Measurements from ENCODE around the gene ZNF497. TPM values are rescaled to one million over a fixed set of nuclear protein-coding genes. Genes with fewer than 3 reads are reported as not detected.
A peak's percentile ranks its signal among the peaks of the same experiment; 100 is the strongest.

Gene ZNF497
- total and polyA plus RNA-seq, 2 of the 8 experiments (the other 6 are each of a cell fraction or from before 2014, with no cell fraction given): 0.93 to 1.4 TPM

DNA sequence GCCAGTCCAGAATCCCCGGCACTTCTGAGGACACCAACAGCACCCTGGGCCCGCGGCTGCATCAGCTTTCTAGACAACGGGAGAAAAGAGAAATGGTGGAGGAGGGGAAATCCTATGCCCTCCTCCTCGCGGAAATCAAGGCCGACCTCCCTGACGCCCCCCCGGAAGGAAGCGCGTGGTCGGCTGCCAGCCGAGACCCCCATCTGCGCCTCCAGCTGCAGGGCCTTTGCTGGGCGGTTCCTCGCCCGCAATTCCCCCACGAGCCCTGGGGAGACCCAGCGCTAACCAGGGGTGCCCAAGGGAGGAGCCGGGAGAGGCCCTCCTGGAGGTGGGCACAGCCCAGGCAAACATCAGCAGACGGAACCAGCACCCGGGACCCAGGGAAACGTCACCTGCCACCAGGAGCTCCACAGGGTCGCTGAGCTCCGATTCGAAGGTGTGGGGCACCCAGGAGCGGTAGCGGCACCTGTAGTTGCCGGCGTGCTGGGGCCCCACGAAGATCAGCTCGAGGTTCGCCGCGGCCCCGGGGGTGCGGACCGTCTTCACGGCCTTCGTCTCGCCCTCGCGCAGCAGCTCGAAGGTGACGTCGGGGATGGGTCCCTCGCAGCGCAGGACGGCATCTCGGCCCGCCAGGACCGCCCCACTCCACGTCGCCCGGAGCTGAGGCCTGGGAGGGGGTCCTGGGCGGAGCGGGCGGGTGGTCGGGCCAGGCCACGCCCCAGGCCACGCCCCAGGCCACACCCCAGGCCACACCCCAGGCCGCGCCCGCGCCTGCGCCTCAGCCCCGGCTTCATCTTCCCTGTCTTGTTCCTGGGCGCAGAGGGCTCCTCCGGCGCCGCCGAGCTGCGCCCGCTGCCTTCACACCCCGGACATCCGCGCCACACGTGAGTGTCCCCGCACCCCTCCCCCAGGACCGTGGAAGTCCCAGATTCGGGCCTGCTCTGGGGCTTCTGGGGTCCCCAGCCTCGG, 15.3 kb downstream of the ZNF497 start:
- Histone ChIP-seq H2BK15ac (ENCODE audit: low read length) (no peak overlapping the region), H4K8ac (ENCODE audit: extremely low read depth, insufficient read depth, low read length) (peak overlapping the region; percentile 89; the same call in 1 of the 2 replicates), H4K20me1 (replicated peaks in 1 of 2; ENCODE audit: control insufficient read depth in 1 of 2, insufficient read depth in 2 of 2, low read length in 2 of 2) (no peaks in the 10 kb centered on the region), H4K5ac (ENCODE audit: insufficient read length, low read depth, low read length) (peak overlapping the region; percentile 13), H3K79me2 (ENCODE audit: control insufficient read depth in 1 of 2, insufficient read depth in 2 of 2, low read length in 2 of 2) (no peaks in the 10 kb centered on the region), H3K9ac (replicated peaks in 1 of 4; ENCODE audit: extremely low read depth in 1 of 4, low read depth in 3 of 4, low read length in 3 of 4) (peak overlapping the region in 3 of 4 experiments; percentile 29 to 61 (median 48); a peak in 3 of 7 replicates), H2BK12ac (ENCODE audit: low read depth, low read length) (no peak overlapping the region), H3K4me1 (replicated peaks in 1 of 4; ENCODE audit: control insufficient read depth in 3 of 4, insufficient read depth in 4 of 4, low read length in 3 of 4) (no peaks in the 10 kb centered on the region; a peak in 1 of 7 replicates), H3K4ac (replicated peaks; ENCODE audit: insufficient read length, low read depth, low read length) (peak overlapping the region; percentile 78), H3K23me2 (ENCODE audit: low read depth, low read length) (peaks cover 9% of the 10 kb centered on the region), H3K36me3 (ENCODE audit: control insufficient read depth in 2 of 4, insufficient read depth in 4 of 4, low read length in 3 of 4) (no peaks in the 10 kb centered on the region), H2AFZ (ENCODE audit: low read length) (peak overlapping the region; percentile 82), H3K18ac (ENCODE audit: extremely low read depth, low read length) (no peak overlapping the region; the same call in 1 of the 2 replicates), H3K14ac (ENCODE audit: insufficient read length) (no peak overlapping the region), H2AK5ac (ENCODE audit: low read depth, low read length) (no peak overlapping the region), H3K9me3 (ENCODE audit: insufficient read depth in 2 of 2, low read depth in 1 of 2, low read length in 1 of 2) (no peaks in the 10 kb centered on the region), H3K27ac (ENCODE audit: low read depth, low read length) (no peak overlapping the region), H4K91ac (replicated peaks; ENCODE audit: insufficient read length, low read length) (peak overlapping the region; percentile 54), H3K56ac (replicated peaks; ENCODE audit: insufficient read length, low read depth, low read length) (peak overlapping the region; percentile 82), H3K79me1 (ENCODE audit: low read depth, low read length) (no peaks in the 10 kb centered on the region), H3K4me3 (ENCODE audit: extremely low read depth in 1 of 4, insufficient read depth in 2 of 4, low read depth in 3 of 4, low read length in 4 of 4) (peak overlapping the region; percentile 78 to 88 (median 82)), H2BK20ac (ENCODE audit: low read length) (no peak overlapping the region), H2BK120ac (replicated peaks; ENCODE audit: low read depth, low read length) (no peak overlapping the region), H3K23ac (ENCODE audit: insufficient read length) (no peak overlapping the region), H2BK5ac (ENCODE audit: low read depth, low read length) (no peak overlapping the region), H3K27me3 (replicated peaks in 1 of 4; ENCODE audit: control insufficient read depth in 3 of 4, extremely low read depth in 1 of 4, insufficient read depth in 3 of 4, low read length in 3 of 4) (0 out of 7 replicates have a peak, but pooled peaks cover 0 to 3% (median 0%) of the 10 kb centered on the region in 4 experiments), H3K4me2 (ENCODE audit: insufficient read depth in 1 of 2, low read depth in 2 of 2, low read length in 2 of 2) (peak overlapping the region; percentile 78 to 99)
- 3% methylated on average over 53 of the region's 82 CpGs; no CpG with 5 or more reads in 1 of the 2 experiments for WGBS, 2 experiments (ENCODE audit: extremely low coverage in 1 of 2, insufficient coverage in 1 of 2, insufficient read length in 1 of 2, insufficient replicate concordance in 2 of 2, low coverage in 1 of 2, low lambda C conversion rate in 2 of 2, missing lambda C conversion rate in 1 of 2)
- POLR2A ChIA-PET (ENCODE audit: partially characterized antibody): interaction anchor here (0.8 to 11.4 kb wide), 19 partner anchors 9 to 196 kb away, joined by 3 to 102 read pairs (median 4); partner anchors contain the start of genes TRIM28, ZNF274, ZNF324B and ZNF497
- peak in 1 of 2 experiments; percentile 81 for DNase-seq (ENCODE audit: low read depth in 1 of 2, low spot score in 2 of 2)
- CTCF ChIA-PET (ENCODE audit: partially characterized antibody): interaction anchor here (0.9 to 2.4 kb wide), 11 partner anchors 8 to 34 kb away, joined by 3 to 13 read pairs (median 4); partner anchors contain the start of gene ZNF837
- FAIRE-seq: no peak
- TF ChIP-seq TEAD4 (IDR thresholded peaks at IDR 0.05; ENCODE audit: low read depth, low read length) (no peak), GTF2F1 (IDR thresholded peaks at IDR 0.05; ENCODE audit: borderline replicate concordance, low read depth, low read length) (no peak), CREB1 (IDR thresholded peaks at IDR 0.05) (no peak), FOSL1 (IDR thresholded peaks at IDR 0.05; ENCODE audit: insufficient read depth, low read depth, low read length) (no peak), SP2 (IDR thresholded peaks at IDR 0.05; ENCODE audit: low read length) (no peak), BRCA1 (IDR thresholded peaks at IDR 0.05; ENCODE audit: low read depth, low read length) (no peak), SIN3A (conservative IDR thresholded peaks at IDR 0.05 in 1 of 2, IDR thresholded peaks at IDR 0.05 in 1 of 2; ENCODE audit: low read depth in 1 of 2, low read length in 2 of 2) (0 out of 4 replicates have a peak, but pooled peaks of 1 of the 2 experiments have one; percentile 14), SIX5 (IDR thresholded peaks at IDR 0.05; ENCODE audit: low read depth, low read length) (no peak), CTBP2 (IDR thresholded peaks at IDR 0.05; ENCODE audit: borderline replicate concordance, insufficient read depth, insufficient read length, low read length) (no peak), EGR1 (IDR thresholded peaks at IDR 0.05; ENCODE audit: borderline replicate concordance, low read depth, low read length) (no peak), SIRT6 (IDR thresholded peaks at IDR 0.05; ENCODE audit: low read length) (no peak)

Data from H1 (cell line).